GM12878 (cell line): ENCODE results near the gene CAPN3. TPM values are rescaled to one million over a fixed set of nuclear protein-coding genes. Genes with fewer than 3 reads are reported as not detected.

Source experiments
- polyA plus RNA-seq, 11 experiments: library from polyadenylated mRNA; depleted of rRNA in 4 of 11; unstranded in 6 of 11; stranded (reverse) in 5 of 11; fragments of >200 nt; fragmentation: Nextera tagmentation in 4 of 11; fragmentation: Illumina TruSeq in 1 of 11; extraction: Ambion mirVana in 4 of 11; extraction: Trizol in 1 of 11; gene quantifications; 1 replicate in 1 of 11; 2 replicates in 10 of 11; pipeline versions ENCODE4 v1.2.1 to v1.2.3, GENCODE V29; 2011 to 2016; ENCODE audit warnings: inconsistent platforms in 2 of 11, missing spikeins in 2 of 11, low read depth in 1 of 11
- small RNA-seq: library from RNA; depleted of rRNA; stranded (forward); fragments of <200 nt; gene quantifications from one replicate; pipeline ENCODE3, GENCODE V24; 2014
- total RNA-seq, 4 experiments: library from RNA; depleted of rRNA in 3 of 4; stranded (reverse); fragments of >200 nt in 3 of 4; fragmentation: Illumina TruSeq in 1 of 4; extraction: Trizol in 1 of 4; gene quantifications; 2 replicates each; pipeline versions ENCODE4 v1.2.1 to v1.2.3, GENCODE V29; 2013 to 2021

The CAPN3 gene
- total and polyA plus RNA-seq, 10 of the 15 experiments (the other 5 are each of a cell fraction or from before 2014, with no cell fraction given) = 1.1 to 3.8 (median 2.4) TPM

Small RNAs within 50 kb of the gene (small RNA-seq; reads per million reads assigned to genes)
- not detected for gene RNU6-188P

Other genes with a start within 250 kb of the CAPN3 start
Only the 7 nearest of the 9 such genes appear.
- 34.5 and 36.6 TPM in 2 replicates for gene VPS39, start 151.2 kb upstream of the CAPN3 start, total RNA-seq (2014; rRNA removed)
- 27.5 and 32.8 TPM in 2 replicates for gene VPS39, start 151.2 kb upstream of the CAPN3 start, total RNA-seq (2014; rRNA removed; fragmentation: Illumina TruSeq; extraction: Trizol)
- gene VPS39, start 151.2 kb upstream of the CAPN3 start, total RNA-seq (2021) = 46.4 and 50.0 TPM in 2 replicates
- 40.9 TPM in 2 replicates for gene VPS39, start 151.2 kb upstream of the CAPN3 start, polyA plus RNA-seq (2011; rRNA removed)
- gene VPS39, start 151.2 kb upstream of the CAPN3 start, polyA plus RNA-seq (2014; fragmentation: Illumina TruSeq; extraction: Trizol) = 47.6 and 48.2 TPM in 2 replicates
- gene VPS39, start 151.2 kb upstream of the CAPN3 start, polyA plus RNA-seq (2014; fragmentation: Nextera tagmentation; extraction: Ambion mirVana) = 1 to 10 TPM; 4.9 to 6.9 TPM
- gene VPS39, start 151.2 kb upstream of the CAPN3 start, polyA plus RNA-seq (2014; rRNA removed) = 42.0 and 46.3 TPM in 2 replicates
- gene VPS39, start 151.2 kb upstream of the CAPN3 start, polyA plus RNA-seq (2016; fragmentation: Nextera tagmentation; extraction: Ambion mirVana) = 10 to 100 TPM; 31.9 to 37.9 TPM
- 20.9 and 22.1 TPM in 2 replicates for gene GANC, start 86.3 kb upstream of the CAPN3 start, total RNA-seq (2014; rRNA removed)
- 24.0 and 26.8 TPM in 2 replicates for gene GANC, start 86.3 kb upstream of the CAPN3 start, total RNA-seq (2014; rRNA removed; fragmentation: Illumina TruSeq; extraction: Trizol)
- gene GANC, start 86.3 kb upstream of the CAPN3 start, total RNA-seq (2021) = 35.3 and 39.2 TPM in 2 replicates
- gene GANC, start 86.3 kb upstream of the CAPN3 start, polyA plus RNA-seq (2011; rRNA removed) = 25.9 and 31.0 TPM in 2 replicates
- 28.3 and 35.8 TPM in 2 replicates for gene GANC, start 86.3 kb upstream of the CAPN3 start, polyA plus RNA-seq (2014; fragmentation: Illumina TruSeq; extraction: Trizol)
- gene GANC, start 86.3 kb upstream of the CAPN3 start, polyA plus RNA-seq (2014; fragmentation: Nextera tagmentation; extraction: Ambion mirVana) = 10 to 100 TPM; 11.3 to 13.1 TPM
- gene GANC, start 86.3 kb upstream of the CAPN3 start, polyA plus RNA-seq (2014; rRNA removed) = 16.2 and 16.4 TPM in 2 replicates
- 10 to 100 TPM; 18.2 to 25.1 TPM for gene GANC, start 86.3 kb upstream of the CAPN3 start, polyA plus RNA-seq (2016; fragmentation: Nextera tagmentation; extraction: Ambion mirVana)
- gene TMEM87A, start 86.1 kb upstream of the CAPN3 start, total RNA-seq (2014; rRNA removed) = 31.1 and 38.6 TPM in 2 replicates
- 32.7 and 34.1 TPM in 2 replicates for gene TMEM87A, start 86.1 kb upstream of the CAPN3 start, total RNA-seq (2014; rRNA removed; fragmentation: Illumina TruSeq; extraction: Trizol)
- gene TMEM87A, start 86.1 kb upstream of the CAPN3 start, total RNA-seq (2021) = 22.9 and 25.6 TPM in 2 replicates
- gene TMEM87A, start 86.1 kb upstream of the CAPN3 start, polyA plus RNA-seq (2011; rRNA removed) = 23.9 and 35.2 TPM in 2 replicates
- 33.4 and 40.8 TPM in 2 replicates for gene TMEM87A, start 86.1 kb upstream of the CAPN3 start, polyA plus RNA-seq (2014; fragmentation: Illumina TruSeq; extraction: Trizol)
- 10 to 100 TPM; 33.4 to 53.2 TPM for gene TMEM87A, start 86.1 kb upstream of the CAPN3 start, polyA plus RNA-seq (2014; fragmentation: Nextera tagmentation; extraction: Ambion mirVana)
- gene TMEM87A, start 86.1 kb upstream of the CAPN3 start, polyA plus RNA-seq (2014; rRNA removed) = 17.4 and 18.2 TPM in 2 replicates
- 10 to 100 TPM; 40.9 to 49.2 TPM for gene TMEM87A, start 86.1 kb upstream of the CAPN3 start, polyA plus RNA-seq (2016; fragmentation: Nextera tagmentation; extraction: Ambion mirVana)
- 30.4 and 31.6 TPM in 2 replicates for gene ZNF106, start 131.6 kb downstream of the CAPN3 start, total RNA-seq (2014; rRNA removed)
- 38.1 and 40.3 TPM in 2 replicates for gene ZNF106, start 131.6 kb downstream of the CAPN3 start, total RNA-seq (2014; rRNA removed; fragmentation: Illumina TruSeq; extraction: Trizol)
- gene ZNF106, start 131.6 kb downstream of the CAPN3 start, total RNA-seq (2021) = 35.6 and 37.8 TPM in 2 replicates
- gene ZNF106, start 131.6 kb downstream of the CAPN3 start, polyA plus RNA-seq (2011; rRNA removed) = 30.9 and 35.3 TPM in 2 replicates
- gene ZNF106, start 131.6 kb downstream of the CAPN3 start, polyA plus RNA-seq (2014; fragmentation: Illumina TruSeq; extraction: Trizol) = 33.4 and 39.2 TPM in 2 replicates
- 10 to 100 TPM; 10.7 to 13.4 TPM for gene ZNF106, start 131.6 kb downstream of the CAPN3 start, polyA plus RNA-seq (2014; fragmentation: Nextera tagmentation; extraction: Ambion mirVana)
- 13.8 TPM in 2 replicates for gene ZNF106, start 131.6 kb downstream of the CAPN3 start, polyA plus RNA-seq (2014; rRNA removed)
- gene ZNF106, start 131.6 kb downstream of the CAPN3 start, polyA plus RNA-seq (2016; fragmentation: Nextera tagmentation; extraction: Ambion mirVana) = 10 to 100 TPM; 36.9 to 45.3 TPM
- gene SNAP23, start 136.1 kb downstream of the CAPN3 start, total RNA-seq (2014; rRNA removed) = 51.9 and 65.2 TPM in 2 replicates
- 126 and 134 TPM in 2 replicates for gene SNAP23, start 136.1 kb downstream of the CAPN3 start, total RNA-seq (2014; rRNA removed; fragmentation: Illumina TruSeq; extraction: Trizol)
- 56.6 and 56.8 TPM in 2 replicates for gene SNAP23, start 136.1 kb downstream of the CAPN3 start, total RNA-seq (2021)
- gene SNAP23, start 136.1 kb downstream of the CAPN3 start, polyA plus RNA-seq (2011; rRNA removed) = 90.8 and 147 TPM in 2 replicates
- 127 and 130 TPM in 2 replicates for gene SNAP23, start 136.1 kb downstream of the CAPN3 start, polyA plus RNA-seq (2014; fragmentation: Illumina TruSeq; extraction: Trizol)
- gene SNAP23, start 136.1 kb downstream of the CAPN3 start, polyA plus RNA-seq (2014; fragmentation: Nextera tagmentation; extraction: Ambion mirVana) = 10 to 100 TPM; 63.5 to 68.1 TPM
- 65.8 and 78.7 TPM in 2 replicates for gene SNAP23, start 136.1 kb downstream of the CAPN3 start, polyA plus RNA-seq (2014; rRNA removed)
- 10 to 100 TPM; 70.5 to 86.8 TPM for gene SNAP23, start 136.1 kb downstream of the CAPN3 start, polyA plus RNA-seq (2016; fragmentation: Nextera tagmentation; extraction: Ambion mirVana)
- 5.9 and 8.1 TPM in 2 replicates for gene LRRC57, start 189.3 kb downstream of the CAPN3 start, total RNA-seq (2014; rRNA removed)
- 11.4 and 12.2 TPM in 2 replicates for gene LRRC57, start 189.3 kb downstream of the CAPN3 start, total RNA-seq (2014; rRNA removed; fragmentation: Illumina TruSeq; extraction: Trizol)
- 10.4 and 11.1 TPM in 2 replicates for gene LRRC57, start 189.3 kb downstream of the CAPN3 start, total RNA-seq (2021)
- gene LRRC57, start 189.3 kb downstream of the CAPN3 start, polyA plus RNA-seq (2011; rRNA removed) = 11.6 and 15.7 TPM in 2 replicates
- 10.3 and 11.9 TPM in 2 replicates for gene LRRC57, start 189.3 kb downstream of the CAPN3 start, polyA plus RNA-seq (2014; fragmentation: Illumina TruSeq; extraction: Trizol)
- gene LRRC57, start 189.3 kb downstream of the CAPN3 start, polyA plus RNA-seq (2014; fragmentation: Nextera tagmentation; extraction: Ambion mirVana) = 1 to 10 TPM; 5.2 to 5.8 TPM
- 7.0 and 7.7 TPM in 2 replicates for gene LRRC57, start 189.3 kb downstream of the CAPN3 start, polyA plus RNA-seq (2014; rRNA removed)
- 10 to 100 TPM in 1 of 2 experiments, 1 to 10 TPM in 1; 8.3 to 10.9 TPM for gene LRRC57, start 189.3 kb downstream of the CAPN3 start, polyA plus RNA-seq (2016; fragmentation: Nextera tagmentation; extraction: Ambion mirVana)
- gene HAUS2, start 189.3 kb downstream of the CAPN3 start, total RNA-seq (2014; rRNA removed) = 40.6 and 40.7 TPM in 2 replicates
- gene HAUS2, start 189.3 kb downstream of the CAPN3 start, total RNA-seq (2014; rRNA removed; fragmentation: Illumina TruSeq; extraction: Trizol) = 37.5 and 41.8 TPM in 2 replicates
- gene HAUS2, start 189.3 kb downstream of the CAPN3 start, total RNA-seq (2021) = 26.7 and 33.5 TPM in 2 replicates
- 45.2 and 80.6 TPM in 2 replicates for gene HAUS2, start 189.3 kb downstream of the CAPN3 start, polyA plus RNA-seq (2011; rRNA removed)
- 40.6 and 48.3 TPM in 2 replicates for gene HAUS2, start 189.3 kb downstream of the CAPN3 start, polyA plus RNA-seq (2014; fragmentation: Illumina TruSeq; extraction: Trizol)
- gene HAUS2, start 189.3 kb downstream of the CAPN3 start, polyA plus RNA-seq (2014; fragmentation: Nextera tagmentation; extraction: Ambion mirVana) = 10 to 100 TPM; 30.8 to 37.0 TPM
- 25.3 and 28.7 TPM in 2 replicates for gene HAUS2, start 189.3 kb downstream of the CAPN3 start, polyA plus RNA-seq (2014; rRNA removed)
- gene HAUS2, start 189.3 kb downstream of the CAPN3 start, polyA plus RNA-seq (2016; fragmentation: Nextera tagmentation; extraction: Ambion mirVana) = 10 to 100 TPM; 54.0 to 59.3 TPM